K562 (cell line): ENCODE data around the gene CSTF2T. TPM values are rescaled to one million over a fixed set of nuclear protein-coding genes. Genes with fewer than 3 reads are reported as not detected.
"Not testable (repeated sequence)": the region's sequence is repeated elsewhere in the genome, so short reads cannot be mapped to it uniquely, and the experiment has no call there.

Experiments
- ATAC-seq: fragments of 200-7000 bp; cut with Tn5 transposase; 3 replicates; pipeline ENCODE4 v1.9.1; 2020; ENCODE audit warnings: moderate library complexity
- BruUV-seq: library from RNA; stranded (reverse); fragments of 400-500 nt; replicated peaks from 2 replicates; lab custom pipeline; 2021; lab: Mats Ljungman, UMichigan
- CTCF ChIA-PET: fragments of 300-600 bp; formaldehyde crosslinking; extraction: SDS; loops from one replicate; lab custom pipeline; 2021; ENCODE audit warnings: low intra/inter-chr PET ratio; lab: Yijun Ruan, JAX
- POLR2A ChIA-PET: fragments of 300-600, 350-650 bp; sonication (Branson Sonifier 250); formaldehyde crosslinking; extraction: SDS; loops from one replicate; lab custom pipeline; 2021; ENCODE audit warnings: antibody characterized with exemption, inconsistent platforms; lab: Yijun Ruan, JAX
- DNase-seq, 4 experiments: peaks; one replicate each; pipeline versions ENCODE4 v3.0.0 to v3.0.0-alpha.2; 2011 to 2018; ENCODE audit warnings: low spot score in 3 of 4, mixed read lengths in 3 of 4; ENCODE audit errors: extremely low read depth in 1 of 4
- FAIRE-seq: peaks from 2 replicates; lab custom pipeline; 2011; peaks lifted over from hg19 to GRCh38; lab: Jason Lieb, UNC
- H2AFZ ChIP-seq: 2 replicates; pipeline ENCODE4 v1.6.0; 2011; ENCODE audit warnings: low read depth, low read length, control low read depth, inconsistent platforms
- H3K27ac ChIP-seq: fragments of 200-600 bp; 3 replicates; pipeline ENCODE4 v1.8.0; 2011; ENCODE audit warnings: low read depth, mild to moderate bottlenecking, control low read depth, inconsistent platforms, low read length, moderate library complexity, mixed read lengths; ENCODE audit errors: extremely low read depth
- H3K27me3 ChIP-seq, 2 experiments: fragments of 300-600 bp in 1 of 2; 2 replicates in 1 of 2; 3 replicates in 1 of 2; pipeline versions ENCODE4 v1.6.0 to v1.8.0; 2011; ENCODE audit warnings: inconsistent platforms in 2 of 2, low read length in 2 of 2, mild to moderate bottlenecking in 1 of 2, mixed read lengths in 1 of 2, moderate library complexity in 1 of 2; ENCODE audit not compliant: control insufficient read depth in 2 of 2, insufficient read depth in 2 of 2
- H3K36me3 ChIP-seq: fragments of 300-600 bp; 3 replicates; pipeline ENCODE4 v1.8.0; 2011; ENCODE audit warnings: mild to moderate bottlenecking, low read length, inconsistent platforms; ENCODE audit not compliant: control insufficient read depth, insufficient read depth
- H3K4me1 ChIP-seq, 2 experiments: fragments of 200-600 bp in 1 of 2; replicated peaks in 1 of 2; 2 replicates in 1 of 2; 3 replicates in 1 of 2; pipeline versions ENCODE4 v1.5.1 to v1.8.0; 2011; ENCODE audit warnings: inconsistent platforms in 2 of 2, low read length in 2 of 2, mild to moderate bottlenecking in 1 of 2, mixed read lengths in 1 of 2, moderate library complexity in 1 of 2; ENCODE audit not compliant: control insufficient read depth in 2 of 2, insufficient read depth in 2 of 2
- H3K4me2 ChIP-seq: 2 replicates; pipeline ENCODE4 v1.6.1; 2011; ENCODE audit warnings: low read length, control low read depth, inconsistent platforms, mixed read lengths; ENCODE audit not compliant: insufficient read depth
- H3K4me3 ChIP-seq: fragments of 200-600 bp; sonication (generic), shearing (Covaris generic); 2 replicates; pipeline ENCODE4 v1.5.1; 2016; ENCODE audit warnings: control low read depth, inconsistent platforms
- H3K79me2 ChIP-seq: fragments of 200-600 bp; 3 replicates; pipeline ENCODE4 v1.8.0; 2011; ENCODE audit warnings: low read length, inconsistent platforms; ENCODE audit not compliant: control insufficient read depth, insufficient read depth
- H3K9ac ChIP-seq, 2 experiments: 2 replicates each; pipeline versions ENCODE4 v1.6.0 to v1.6.1; 2011; ENCODE audit warnings: low read depth in 2 of 2, low read length in 2 of 2, control low read depth in 1 of 2, inconsistent platforms in 1 of 2, mild to moderate bottlenecking in 1 of 2, mixed read lengths in 1 of 2; ENCODE audit not compliant: insufficient read depth in 1 of 2
- H3K9me1 ChIP-seq: one replicate; pipeline ENCODE4 v1.6.0; 2011; ENCODE audit warnings: inconsistent platforms, mild to moderate bottlenecking, low read length, moderate library complexity; ENCODE audit not compliant: control insufficient read depth, insufficient read depth
- H3K9me3 ChIP-seq: replicated peaks from 2 replicates; pipeline ENCODE4 v1.5.1; 2011; ENCODE audit warnings: low read depth, low read length, inconsistent platforms; ENCODE audit not compliant: control insufficient read depth, insufficient read depth
- H4K20me1 ChIP-seq: replicated peaks from 2 replicates; pipeline ENCODE4 v1.6.1; 2011; ENCODE audit warnings: low read length, inconsistent platforms, mixed read lengths; ENCODE audit not compliant: control insufficient read depth, insufficient read depth
- TCFL5 ChIP-seq: fragments of 250-450 bp; sonication (Bioruptor Pico); conservative IDR thresholded peaks from 2 replicates; pipeline ENCODE4 v1.6.1; 2021; ENCODE audit warnings: mild to moderate bottlenecking, moderate library complexity, matching md5 sums
- ZNF431 ChIP-seq: sonication (generic); formaldehyde crosslinking; IDR thresholded peaks from 2 replicates; pipeline ENCODE4 v1.8.0; 2022; ENCODE audit warnings: mild to moderate bottlenecking, missing genetic modification reagents
- WGBS: fragments of 100-300 bp; shearing (Covaris generic); methylation state at CpG from one replicate; pipeline ENCODE4 v1.1.6; 2016; ENCODE audit warnings: low coverage, mixed read lengths; ENCODE audit not compliant: insufficient coverage; ENCODE audit errors: missing lambda C conversion rate; 5-methylcytosine and 5-hydroxymethylcytosine counted together
- in situ Hi-C: fragments of 300-500 bp; cut with MboI; formaldehyde crosslinking; loops from 4 replicates; pipeline ENCODE4 v1.15.0; 2018; ENCODE audit warnings: inconsistent platforms, mixed read lengths
- intact Hi-C: fragments of 100-400 bp; cut with micrococcal nuclease; formaldehyde crosslinking; loops from 2 replicates; pipeline ENCODE4 v1.14.2; 2022
- polyA plus RNA-seq, 8 experiments: library from polyadenylated mRNA; depleted of rRNA in 4 of 8; stranded (reverse) in 5 of 8; unstranded in 3 of 8; fragments of >200 nt; fragmentation: Nextera tagmentation in 2 of 8; fragmentation: Illumina TruSeq in 1 of 8; extraction: Ambion mirVana in 2 of 8; extraction: Trizol in 1 of 8; gene quantifications; 2 replicates each; pipeline versions ENCODE4 v1.2.1 to v1.2.3, GENCODE V29; 2011 to 2014; ENCODE audit warnings: inconsistent platforms in 1 of 8, missing spikeins in 1 of 8
- total RNA-seq, 7 experiments: library from RNA; depleted of rRNA in 6 of 7; stranded (reverse); fragments of >200 nt in 6 of 7; fragmentation: Illumina TruSeq in 2 of 7; extraction: Trizol in 2 of 7; gene quantifications; 2 replicates each; pipeline versions ENCODE4 v1.2.1 to v1.2.3, GENCODE V29; 2011 to 2021; ENCODE audit warnings: low replicate concordance in 1 of 7

The CSTF2T gene
- total and polyA plus RNA-seq, 9 of the 15 experiments (the other 6 are each of a cell fraction or from before 2014, with no cell fraction given) = 10.3 to 32.4 (median 24.2) TPM

GRCh38 chr10:51688826-51689225 is 10.6 kb downstream of the CSTF2T start:
- H4K20me1 ChIP-seq, FAIRE-seq, intact Hi-C loops, H3K4me1 ChIP-seq, H2AFZ ChIP-seq, H3K79me2 ChIP-seq, DNase-seq, in situ Hi-C loops, H3K36me3 ChIP-seq, H3K9me3 ChIP-seq, ATAC-seq, H3K27ac ChIP-seq, H3K4me2 ChIP-seq, H3K9me1 ChIP-seq, H3K27me3 ChIP-seq, BruUV-seq, H3K9ac ChIP-seq, CTCF ChIA-PET, H3K4me3 ChIP-seq, POLR2A ChIA-PET: not testable (repeated sequence)
- WGBS = 9% methylated on average over 2 of the region's 2 CpGs
- TF ChIP-seq ZNF431 (CRISPR knock-in tag) = peak; percentile 92

GRCh38 chr10:51687296-51687695 is 12.1 kb downstream of the CSTF2T start:
- Histone ChIP-seq H2AFZ (no peak overlapping the region), H3K4me1 (peaks cover 4 to 5% of the 10 kb centered on the region in 2 experiments; a peak in 2 of 5 replicates), H3K9ac (no peak overlapping the region), H3K27me3 (no peaks in the 10 kb centered on the region), H3K79me2 (no peaks in the 10 kb centered on the region), H3K9me3 (no peaks in the 10 kb centered on the region), H4K20me1 (no peaks in the 10 kb centered on the region), H3K27ac (no peak overlapping the region), H3K9me1 (no peaks in the 10 kb centered on the region), H3K4me3 (no peak overlapping the region), H3K4me2 (no peak overlapping the region), H3K36me3 (no peaks in the 10 kb centered on the region)
- WGBS = 0% methylated on average over 1 of the region's 1 CpG
- in situ Hi-C loops (no loop called here), intact Hi-C loops (no loop called here)
- ChIA-PET CTCF (no interaction called here), POLR2A (no interaction called here)
- FAIRE-seq (no peak), DNase-seq (no peak), ATAC-seq (no peak)
- TF ChIP-seq TCFL5 (CRISPR knock-in tag) = no peak
- BruUV-seq = no TSS peak
